A549 (cell line): ENCODE measurements around the gene MRPS24. TPM values are rescaled to one million over a fixed set of nuclear protein-coding genes. Genes with fewer than 3 reads are reported as not detected.

Source experiments
- ATAC-seq, 2 experiments: fragments of 200-7000 bp in 1 of 2; fragments of >200 bp in 1 of 2; cut with Nextera tagmentation in 1 of 2; cut with Tn5 transposase in 1 of 2; 3 replicates each; pipeline versions ENCODE4 v1.8.0 to v1.9.1; 2018 to 2020; ENCODE audit warnings: mild to moderate bottlenecking in 1 of 2, moderate library complexity in 1 of 2
- CTCF ChIA-PET: fragments of 300-600 bp; sonication (Branson Sonifier 250); formaldehyde crosslinking; extraction: SDS; loops from one replicate; lab custom pipeline; 2021; ENCODE audit warnings: antibody characterized with exemption, inconsistent platforms; lab: Yijun Ruan, JAX
- POLR2A ChIA-PET: fragments of 350-600 bp; formaldehyde crosslinking; extraction: SDS; loops from one replicate; lab custom pipeline; 2021; ENCODE audit warnings: antibody characterized with exemption, inconsistent platforms; lab: Yijun Ruan, JAX
- DNase-seq, 2 experiments: peaks; one replicate each; pipeline versions ENCODE4 v3.0.0 to v3.0.0-alpha.2; 2011 to 2016; ENCODE audit warnings: low read depth in 1 of 2, low spot score in 1 of 2
- FAIRE-seq: peaks from 2 replicates; lab custom pipeline; 2011; peaks lifted over from hg19 to GRCh38; lab: Jason Lieb, UNC
- H3K27ac ChIP-seq, 2 experiments: fragments of >200 bp; sonication (Bioruptor Twin); formaldehyde crosslinking; 3 replicates each; pipeline ENCODE4 v1.5.1; 2016 to 2017
- H3K4me1 ChIP-seq: fragments of >200 bp; sonication (Bioruptor Twin); formaldehyde crosslinking; 3 replicates; pipeline ENCODE4 v1.6.1; 2016
- H3K4me2 ChIP-seq: fragments of >200 bp; sonication (Bioruptor Twin); formaldehyde crosslinking; 3 replicates; pipeline ENCODE4 v1.6.1; 2016
- H3K4me3 ChIP-seq: fragments of >200 bp; sonication (Bioruptor Twin); formaldehyde crosslinking; 3 replicates; pipeline ENCODE4 v1.5.1; 2016
- H3K9me3 ChIP-seq: fragments of >200 bp; sonication (Bioruptor Twin); formaldehyde crosslinking; 3 replicates; pipeline ENCODE4 v1.6.1; 2016
- ATOH8 ChIP-seq: fragments of 250-450 bp; sonication (Bioruptor Pico); IDR thresholded peaks from 2 replicates; pipeline ENCODE4 v1.5.0; 2020; ENCODE audit warnings: low read depth, mild to moderate bottlenecking, moderate library complexity
- BHLHE40 ChIP-seq: IDR thresholded peaks from 2 replicates; pipeline ENCODE4 v1.6.1; 2012; ENCODE audit warnings: low read depth, low read length, inconsistent platforms
- CHD2 ChIP-seq: fragments of 150-350 bp; IDR thresholded peaks from 2 replicates; pipeline ENCODE4 v1.6.1; 2014; ENCODE audit warnings: low read length; ENCODE audit not compliant: partially characterized antibody
- CTCF ChIP-seq: fragments of >200 bp; sonication (Bioruptor Twin); formaldehyde crosslinking; IDR thresholded peaks from 3 replicates; pipeline ENCODE4 v1.5.1; 2016
- E2F6 ChIP-seq: IDR thresholded peaks from 2 replicates; pipeline ENCODE4 v1.6.1; 2012; ENCODE audit warnings: low read depth, borderline replicate concordance
- ELK1 ChIP-seq: fragments of 150-350 bp; IDR thresholded peaks from 2 replicates; pipeline ENCODE4 v1.6.1; 2014; ENCODE audit warnings: low read depth, mild to moderate bottlenecking, low read length
- EP300 ChIP-seq, 2 experiments: fragments of >200 bp; sonication (Bioruptor Twin); formaldehyde crosslinking; IDR thresholded peaks; 2 replicates in 1 of 2; 3 replicates in 1 of 2; pipeline ENCODE4 v1.6.1; 2016 to 2017
- FOSB ChIP-seq: fragments of 250-450 bp; sonication (Bioruptor Pico); IDR thresholded peaks from 2 replicates; pipeline ENCODE4 v1.5.0; 2020; ENCODE audit warnings: mild to moderate bottlenecking, moderate library complexity
- HOXA7 ChIP-seq: fragments of 250-450 bp; sonication (Bioruptor Pico); IDR thresholded peaks from 2 replicates; pipeline ENCODE4 v1.5.0; 2020; ENCODE audit warnings: mild to moderate bottlenecking, moderate library complexity
- HOXB5 ChIP-seq: fragments of 250-450 bp; sonication (Bioruptor Pico); IDR thresholded peaks from 2 replicates; pipeline ENCODE4 v1.5.0; 2020; ENCODE audit warnings: mild to moderate bottlenecking, moderate library complexity
- MAFK ChIP-seq: fragments of 450-650 bp; IDR thresholded peaks from 2 replicates; pipeline ENCODE4 v1.6.1; 2014; ENCODE audit not compliant: partially characterized antibody
- MAX ChIP-seq: IDR thresholded peaks from 2 replicates; pipeline ENCODE4 v1.6.1; 2012
- NR3C1 ChIP-seq: fragments of >200 bp; sonication (Bioruptor Twin); formaldehyde crosslinking; IDR thresholded peaks from 3 replicates; pipeline ENCODE4 v1.6.1; 2017
- POLR2AphosphoS2 ChIP-seq: conservative IDR thresholded peaks from 2 replicates; pipeline ENCODE4 v1.6.1; 2012; ENCODE audit warnings: low read length, improper control_type of control experiment, inconsistent platforms
- RARB ChIP-seq: fragments of 250-450 bp; sonication (Bioruptor Pico); IDR thresholded peaks from 2 replicates; pipeline ENCODE4 v1.8.0; 2021; ENCODE audit warnings: mild to moderate bottlenecking, moderate library complexity
- REST ChIP-seq: fragments of 200-600 bp; sonication (generic); IDR thresholded peaks from 2 replicates; pipeline ENCODE4 v1.6.1; 2016; ENCODE audit warnings: antibody characterized with exemption, mild to moderate bottlenecking, moderate library complexity
- RNF2 ChIP-seq: fragments of 200-600 bp; sonication (generic); IDR thresholded peaks from 2 replicates; pipeline ENCODE4 v1.6.1; 2016; ENCODE audit warnings: low read depth, mild to moderate bottlenecking, antibody characterized with exemption, moderate library complexity, borderline replicate concordance
- SMC3 ChIP-seq: fragments of >200 bp; sonication (Bioruptor Twin); formaldehyde crosslinking; IDR thresholded peaks from 3 replicates; pipeline ENCODE4 v1.6.1; 2018; ENCODE audit warnings: inconsistent platforms
- SREBF2 ChIP-seq: fragments of 450-650 bp; IDR thresholded peaks from 2 replicates; pipeline ENCODE4 v1.6.1; 2014; ENCODE audit warnings: mild to moderate bottlenecking, moderate library complexity
- TP53 ChIP-seq: fragments of 250-450 bp; sonication (Bioruptor Pico); IDR thresholded peaks from 2 replicates; pipeline ENCODE4 v1.5.0; 2021; ENCODE audit warnings: mild to moderate bottlenecking, moderate library complexity
- USF2 ChIP-seq: fragments of 450-650 bp; IDR thresholded peaks from 2 replicates; pipeline ENCODE4 v1.6.1; 2014; ENCODE audit warnings: antibody characterized with exemption
- ZC3H11A ChIP-seq: fragments of 450-650 bp; IDR thresholded peaks from 2 replicates; pipeline ENCODE4 v1.6.1; 2014; ENCODE audit warnings: antibody characterized with exemption, mild to moderate bottlenecking
- ZFP36 ChIP-seq: fragments of 450-650 bp; IDR thresholded peaks from 2 replicates; pipeline ENCODE4 v1.6.1; 2014; ENCODE audit warnings: borderline replicate concordance; ENCODE audit not compliant: partially characterized antibody
- ZSCAN20 ChIP-seq: fragments of 250-450 bp; sonication (Bioruptor Pico); IDR thresholded peaks from 2 replicates; pipeline ENCODE4 v1.8.0; 2022; ENCODE audit warnings: mild to moderate bottlenecking, moderate library complexity
- WGBS: methylation state at CpG from one replicate; pipeline ENCODE4 v1.1.6; 2017; ENCODE audit errors: missing lambda C conversion rate; 5-methylcytosine and 5-hydroxymethylcytosine counted together
- polyA plus RNA-seq, 4 experiments: library from polyadenylated mRNA; depleted of rRNA in 3 of 4; stranded (reverse); fragments of >200 nt; fragmentation: RNase III in 1 of 4; extraction: RNeasy Plus Mini Kit Qiagen cat#74134 plus additional on column Dnase treatment in 1 of 4; gene quantifications; 2 replicates in 3 of 4; 3 replicates in 1 of 4; pipeline ENCODE4 v1.2.3, GENCODE V29; 2011 to 2017

Gene MRPS24
- polyA plus RNA-seq, 2 of the 4 experiments (the other 2 are of a cell fraction), result 170 to 226 TPM

- TF ChIP-seq REST (no peak), ATOH8 (CRISPR knock-in tag) (no peak), MAX (no peak), ZFP36 (no peak), MAFK (no peak), SREBF2 (no peak), POLR2AphosphoS2 (no peak)
These were observed 46.6 kb upstream of the MRPS24 start (continued) for GRCh38 chr7:43915907-43916306.

GRCh38 chr7:43914795-43915194 is 45.5 kb upstream of the MRPS24 start:
- 97% methylated on average over 5 of the region's 5 CpGs for WGBS
- ATAC-seq, result no peak
- POLR2A ChIA-PET, result no interaction called here
- no peak overlapping the region for H3K4me3 ChIP-seq
- no peak for TF ChIP-seq EP300 (IDR thresholded peaks at IDR 0.05)
- no peak for TF ChIP-seq FOSB (CRISPR knock-in tag)
- no peak for TF ChIP-seq BHLHE40
- no peak for TF ChIP-seq HOXA7 (CRISPR knock-in tag)
- no peak for TF ChIP-seq RARB (CRISPR knock-in tag)
- no peak for TF ChIP-seq ZSCAN20 (CRISPR knock-in tag)
- TF ChIP-seq E2F6, result no peak
- no peak for TF ChIP-seq USF2
- TF ChIP-seq ELK1, result no peak
- TF ChIP-seq CTCF, result no peak
- TF ChIP-seq ZC3H11A, result no peak
- TF ChIP-seq NR3C1, result no peak
- TF ChIP-seq RNF2, result no peak
- TF ChIP-seq SMC3, result no peak
- TF ChIP-seq TP53, result no peak
- TF ChIP-seq HOXB5 (CRISPR knock-in tag), result no peak
- no peak for TF ChIP-seq CHD2
- TF ChIP-seq, all 56 proteins: peak for 0
- H3K9me3 ChIP-seq, result no peaks in the 10 kb centered on the region
- no peak overlapping the region for H3K27ac ChIP-seq
- FAIRE-seq (no peak), DNase-seq (no peak)
- CTCF ChIA-PET, result interaction anchor here (0.8 kb wide), 1 partner anchor 38 kb away, joined by 3 read pairs; no protein-coding TSS in a partner anchor
- H3K4me1 ChIP-seq, result no peaks in the 10 kb centered on the region
- H3K4me2 ChIP-seq, result no peak overlapping the region
